ENCODE data around the gene PNPLA6.

The PNPLA6 gene

GRCh38 chr19:7582446-7582845 lies 46.9 kb downstream of the PNPLA6 start:
- H3K9me3 ChIP-seq (ENCODE audit: control insufficient read depth, insufficient read depth, low read length) = no peaks in the 10 kb centered on the region
- H3K27me3 ChIP-seq (ENCODE audit: control insufficient read depth, low read length) = no peaks in the 10 kb centered on the region; the same call in 1 of the 2 replicates
- H4K20me1 ChIP-seq (ENCODE audit: control insufficient read depth, insufficient read depth, low read depth, low read length) = no peaks in the 10 kb centered on the region
- no peaks in the 10 kb centered on the region for H3K9me2 ChIP-seq (replicated peaks; ENCODE audit: control insufficient read depth, low read length)
- no peak overlapping the region for H3K27ac ChIP-seq (ENCODE audit: low read depth, low read length)
- H3K4me3 ChIP-seq (ENCODE audit: low read length) = no peak overlapping the region
- no peaks in the 10 kb centered on the region for H3F3A ChIP-seq (ENCODE audit: control insufficient read depth, insufficient read depth)
- no peak overlapping the region for H3K4me2 ChIP-seq (ENCODE audit: low read length)
- H3K79me2 ChIP-seq (ENCODE audit: control insufficient read depth, low read length) = no peaks in the 10 kb centered on the region
- no peaks in the 10 kb centered on the region for H3K4me1 ChIP-seq (ENCODE audit: control insufficient read depth, low read length)
- TF ChIP-seq EZH2phosphoT487 (IDR thresholded peaks at IDR 0.05; ENCODE audit: borderline replicate concordance, low read length) (no peak), CTCF (IDR thresholded peaks at IDR 0.05; ENCODE audit: low read depth, low read length, poor library complexity, severe bottlenecking) (no peak)
- H3K36me3 ChIP-seq (ENCODE audit: control insufficient read depth, low read length) = no peaks in the 10 kb centered on the region

GRCh38 chr19:7589822-7590221 lies 54.3 kb downstream of the PNPLA6 start:
- Histone ChIP-seq H3F3A (ENCODE audit: control insufficient read depth, insufficient read depth) (no peaks in the 10 kb centered on the region), H3K27me3 (ENCODE audit: control insufficient read depth, low read length) (no peaks in the 10 kb centered on the region), H3K27ac (ENCODE audit: low read depth, low read length) (no peak overlapping the region), H3K36me3 (ENCODE audit: control insufficient read depth, low read length) (no peaks in the 10 kb centered on the region), H4K20me1 (ENCODE audit: control insufficient read depth, insufficient read depth, low read depth, low read length) (no peaks in the 10 kb centered on the region), H3K4me2 (ENCODE audit: low read length) (no peak overlapping the region), H3K9me2 (replicated peaks; ENCODE audit: control insufficient read depth, low read length) (no peaks in the 10 kb centered on the region), H3K79me2 (ENCODE audit: control insufficient read depth, low read length) (no peaks in the 10 kb centered on the region), H3K4me3 (ENCODE audit: low read length) (no peak overlapping the region), H3K4me1 (ENCODE audit: control insufficient read depth, low read length) (no peaks in the 10 kb centered on the region), H3K9me3 (ENCODE audit: control insufficient read depth, insufficient read depth, low read length) (no peaks in the 10 kb centered on the region)
- TF ChIP-seq EZH2phosphoT487 (IDR thresholded peaks at IDR 0.05; ENCODE audit: borderline replicate concordance, low read length) = no peak
- TF ChIP-seq CTCF (IDR thresholded peaks at IDR 0.05; ENCODE audit: low read depth, low read length, poor library complexity, severe bottlenecking) = no peak

- H3K27ac ChIP-seq (ENCODE audit: low read depth, low read length) = no peak overlapping the region
- no peaks in the 10 kb centered on the region for H3K9me3 ChIP-seq (ENCODE audit: control insufficient read depth, insufficient read depth, low read length)
- H3K4me3 ChIP-seq (ENCODE audit: low read length) = no peak overlapping the region
- H3K4me1 ChIP-seq (ENCODE audit: control insufficient read depth, low read length) = no peaks in the 10 kb centered on the region; the same call in 1 of the 2 replicates
- no peaks in the 10 kb centered on the region for H4K20me1 ChIP-seq (ENCODE audit: control insufficient read depth, insufficient read depth, low read depth, low read length)
- H3F3A ChIP-seq (ENCODE audit: control insufficient read depth, insufficient read depth) = no peaks in the 10 kb centered on the region
- H3K36me3 ChIP-seq (ENCODE audit: control insufficient read depth, low read length) = no peaks in the 10 kb centered on the region
- no peaks in the 10 kb centered on the region for H3K9me2 ChIP-seq (replicated peaks; ENCODE audit: control insufficient read depth, low read length)
- TF ChIP-seq EZH2phosphoT487 (IDR thresholded peaks at IDR 0.05; ENCODE audit: borderline replicate concordance, low read length) = no peak
- no peak for TF ChIP-seq CTCF (IDR thresholded peaks at IDR 0.05; ENCODE audit: low read depth, low read length, poor library complexity, severe bottlenecking)
- H3K4me2 ChIP-seq (ENCODE audit: low read length) = no peak overlapping the region
- peaks cover under 1% of the 10 kb centered on the region; the same call in 1 of the 2 replicates for H3K27me3 ChIP-seq (ENCODE audit: control insufficient read depth, low read length)
- H3K79me2 ChIP-seq (ENCODE audit: control insufficient read depth, low read length) = no peaks in the 10 kb centered on the region
These were observed 54.7 kb downstream of the PNPLA6 start for GRCh38 chr19:7590256-7590655.
